Ascending aorta (tissue), 2 donors: ENCODE results near the gene PDE4B. TPM values are rescaled to one million over a fixed set of nuclear protein-coding genes. Genes with fewer than 3 reads are reported as not detected.

Experiments
- DNase-seq, 2 donors: peaks; one replicate each; pipeline ENCODE4 v3.0.0-alpha.2; 2019; ENCODE audit warnings: low spot score in 2 of 2
- H3K27ac ChIP-seq, 2 donors: fragments of 200-600 bp; sonication (generic); one replicate each; pipeline ENCODE4 v1.5.1; 2016 to 2017; ENCODE audit warnings: mild to moderate bottlenecking in 1 of 2
- H3K27me3 ChIP-seq: fragments of 200-600 bp; sonication (generic); one replicate; pipeline ENCODE4 v1.5.1; 2017
- H3K36me3 ChIP-seq, 2 donors: fragments of 200-600 bp; sonication (generic); one replicate each; pipeline ENCODE4 v1.5.1; 2016
- H3K4me1 ChIP-seq, 2 donors: fragments of 200-600 bp; sonication (generic); one replicate each; pipeline ENCODE4 v1.5.1; 2016 to 2017; ENCODE audit warnings: mild to moderate bottlenecking in 1 of 2
- H3K4me3 ChIP-seq, 2 donors: fragments of 200-600 bp; sonication (generic); one replicate each; pipeline ENCODE4 v1.5.1; 2016 to 2017; ENCODE audit warnings: mild to moderate bottlenecking in 1 of 2
- H3K9me3 ChIP-seq, 2 donors: fragments of 200-600 bp; sonication (generic); one replicate each; pipeline ENCODE4 v1.5.1; 2016
- CTCF ChIP-seq, 3 experiments: fragments of 200-600 bp in 2 of 3; fragments of 450-650 bp in 1 of 3; sonication (generic) in 2 of 3; IDR thresholded peaks; one replicate each; pipeline ENCODE4 v1.5.1; 2016 to 2019; ENCODE audit warnings: antibody characterized with exemption in 3 of 3, mild to moderate bottlenecking in 1 of 3, moderate library complexity in 1 of 3
- intact Hi-C: fragments of 100-400 bp; cut with DNase I; formaldehyde crosslinking; loops from one replicate; pipeline ENCODE4 v1.15.1; 2023
- total RNA-seq: library from RNA; depleted of rRNA; stranded (reverse); fragments of >200 nt; gene quantifications from one replicate; pipeline ENCODE4 v1.1.0, GENCODE V29; 2016

Gene PDE4B
- total RNA-seq, 1 donor from 2014 or later = 4.5 TPM

- H3K9me3 ChIP-seq = no peaks in the 10 kb centered on the region
- no peaks in the 10 kb centered on the region for H3K4me1 ChIP-seq
- H3K36me3 ChIP-seq = no peaks in the 10 kb centered on the region
Measured at GRCh38 chr1:66022904-66023620, 230.4 kb downstream of the PDE4B start.

GRCh38 chr1:66025188-66025587 lies 232.5 kb downstream of the PDE4B start:
- Histone ChIP-seq H3K27ac (no peak overlapping the region), H3K27me3 (no peaks in the 10 kb centered on the region), H3K4me3 (no peak overlapping the region), H3K4me1 (no peaks in the 10 kb centered on the region), H3K9me3 (no peaks in the 10 kb centered on the region), H3K36me3 (no peaks in the 10 kb centered on the region)
- intact Hi-C loops = no loop called here
- no peak for TF ChIP-seq CTCF (IDR thresholded peaks at IDR 0.05)
- no peak for DNase-seq

More at GRCh38 chr1:66022904-66023620, 230.4 kb downstream of the PDE4B start:
- no peak for TF ChIP-seq CTCF (IDR thresholded peaks at IDR 0.05)
- intact Hi-C loops = no loop called here
- no peaks in the 10 kb centered on the region for H3K27me3 ChIP-seq
- H3K27ac ChIP-seq = no peak overlapping the region
- H3K4me3 ChIP-seq = no peak overlapping the region
- DNase-seq = no peak

- DNase-seq = no peak
- no peaks in the 10 kb centered on the region for H3K4me1 ChIP-seq
- H3K4me3 ChIP-seq = no peak overlapping the region
- H3K27ac ChIP-seq = no peak overlapping the region
- no peaks in the 10 kb centered on the region for H3K36me3 ChIP-seq
- no peak for TF ChIP-seq CTCF (IDR thresholded peaks at IDR 0.05)
- H3K27me3 ChIP-seq = no peaks in the 10 kb centered on the region
- intact Hi-C loops = no loop called here
- H3K9me3 ChIP-seq = peaks cover 0 to 4% of the 10 kb centered on the region in 2 donors
Measured at GRCh38 chr1:66028035-66028434, 235.3 kb downstream of the PDE4B start.

GRCh38 chr1:66033781-66034180 lies 241.1 kb downstream of the PDE4B start:
- peaks cover 0 to 4% of the 10 kb centered on the region in 2 donors for H3K9me3 ChIP-seq
- DNase-seq = no peak
- H3K4me1 ChIP-seq = no peaks in the 10 kb centered on the region
- H3K27me3 ChIP-seq = no peaks in the 10 kb centered on the region
- no peaks in the 10 kb centered on the region for H3K36me3 ChIP-seq
- H3K4me3 ChIP-seq = no peak overlapping the region
- no peak overlapping the region for H3K27ac ChIP-seq
- intact Hi-C loops = no loop called here
- no peak for TF ChIP-seq CTCF (IDR thresholded peaks at IDR 0.05)

GRCh38 chr1:66035616-66036245 lies 243.0 kb downstream of the PDE4B start:
- Histone ChIP-seq H3K36me3 (no peaks in the 10 kb centered on the region), H3K9me3 (no peaks in the 10 kb centered on the region), H3K27me3 (no peaks in the 10 kb centered on the region), H3K27ac (no peak overlapping the region), H3K4me1 (no peaks in the 10 kb centered on the region), H3K4me3 (no peak overlapping the region)
- intact Hi-C loops = no loop called here
- DNase-seq = no peak
- no peak for TF ChIP-seq CTCF (IDR thresholded peaks at IDR 0.05)
